GM19324 (cell line): ENCODE data around the gene DUSP22.
"Not testable (repeated sequence)": the region's sequence is repeated elsewhere in the genome, so short reads cannot be mapped to it uniquely, and the experiment has no call there.

Source experiments
- ATAC-seq: cut with Tn5 transposase; IDR thresholded peaks from one replicate; pipeline ENCODE4 v1.9.1; 2021; ENCODE audit warnings: mild to moderate bottlenecking, moderate library complexity; ENCODE audit not compliant: unreplicated experiment, low FRiP score

Gene DUSP22

DNA sequence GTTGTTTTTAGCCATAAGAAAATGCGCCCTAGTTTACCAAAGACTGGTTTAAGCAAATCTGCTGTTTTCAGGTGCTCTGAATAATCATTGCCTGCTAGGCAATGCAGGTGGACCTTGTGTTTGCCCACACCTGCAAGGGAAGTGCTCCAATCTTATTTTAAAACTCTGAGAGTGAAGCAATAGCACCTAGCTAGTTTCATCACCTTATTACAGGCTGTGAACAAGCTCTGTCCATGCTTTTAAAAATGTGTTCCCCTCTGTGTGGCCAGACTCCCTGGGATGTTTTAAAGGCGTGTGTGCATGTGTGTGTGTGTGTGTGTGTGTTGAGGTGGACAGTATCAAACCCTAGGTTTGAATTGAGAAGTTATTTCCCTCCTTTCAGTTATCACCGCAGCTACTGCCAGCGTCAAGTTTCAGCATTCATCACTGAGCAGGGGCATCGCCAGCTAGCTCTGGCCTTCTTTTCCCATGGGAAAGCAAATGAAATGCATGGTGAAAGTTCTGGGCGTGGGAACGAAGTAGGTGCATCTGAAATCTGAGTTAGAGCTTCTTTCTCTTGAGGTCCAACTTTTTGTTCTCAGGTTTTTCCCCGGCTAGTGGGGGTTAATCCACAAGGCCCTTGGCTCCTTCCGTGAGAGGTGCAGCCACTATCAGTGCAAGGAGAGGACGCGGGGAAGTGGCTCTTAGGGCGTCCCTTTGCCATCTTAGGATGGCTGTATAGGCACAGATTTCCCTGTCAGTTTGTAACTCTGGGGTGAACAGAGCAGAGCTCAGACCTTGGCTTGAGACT is 30.8 kb downstream of the DUSP22 start:
- ATAC-seq, result peak; percentile 33

DNA sequence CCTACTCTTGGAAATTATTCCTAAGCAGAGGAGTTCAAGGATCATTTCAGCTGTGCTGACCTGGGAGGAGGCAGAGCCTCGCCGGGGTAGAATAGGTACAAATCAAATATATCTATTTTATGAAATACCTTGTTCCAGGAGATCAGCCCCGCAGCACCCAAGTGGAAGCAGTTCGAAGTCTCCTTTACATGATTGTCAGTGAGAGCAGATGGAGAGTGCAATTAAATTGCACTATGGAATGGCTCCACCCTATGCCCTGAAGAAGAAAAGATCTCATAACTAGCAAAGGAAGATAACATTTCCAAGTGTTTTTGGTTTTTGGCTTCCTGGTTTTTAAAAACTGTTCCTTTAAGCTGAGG is 31.4 kb downstream of the DUSP22 start:
- ATAC-seq, result no peak

DNA sequence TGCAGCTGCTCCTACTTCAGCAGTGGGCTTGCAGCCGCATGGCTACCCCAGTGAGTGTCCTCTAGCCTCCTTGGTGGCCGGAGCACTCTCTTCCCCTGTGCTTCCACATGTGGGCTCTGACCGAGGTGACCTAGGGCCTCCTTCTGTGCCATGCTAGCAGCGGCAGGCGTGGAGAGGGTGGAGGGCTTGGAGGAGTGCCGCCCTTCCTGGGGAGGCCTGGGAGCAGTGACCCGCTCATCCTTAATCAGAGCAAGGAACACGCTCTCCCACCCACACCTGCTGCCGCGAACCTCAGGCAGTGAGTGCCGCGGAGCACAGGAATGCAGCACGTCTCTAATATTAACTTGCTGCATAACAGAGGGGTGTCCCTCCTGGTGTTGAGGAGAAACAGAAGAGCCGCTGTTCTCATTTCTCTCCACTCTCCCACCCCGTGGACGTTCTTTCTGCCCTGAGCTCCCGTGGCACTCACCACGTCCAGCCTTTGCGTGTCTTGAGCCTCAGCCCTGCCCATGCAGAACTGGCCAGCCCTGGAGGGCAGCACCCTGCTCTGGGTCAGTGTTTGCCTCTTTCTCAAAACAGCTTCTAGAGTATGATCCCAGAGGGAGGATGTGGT is 31.9 kb downstream of the DUSP22 start:
- no peak for ATAC-seq

DNA sequence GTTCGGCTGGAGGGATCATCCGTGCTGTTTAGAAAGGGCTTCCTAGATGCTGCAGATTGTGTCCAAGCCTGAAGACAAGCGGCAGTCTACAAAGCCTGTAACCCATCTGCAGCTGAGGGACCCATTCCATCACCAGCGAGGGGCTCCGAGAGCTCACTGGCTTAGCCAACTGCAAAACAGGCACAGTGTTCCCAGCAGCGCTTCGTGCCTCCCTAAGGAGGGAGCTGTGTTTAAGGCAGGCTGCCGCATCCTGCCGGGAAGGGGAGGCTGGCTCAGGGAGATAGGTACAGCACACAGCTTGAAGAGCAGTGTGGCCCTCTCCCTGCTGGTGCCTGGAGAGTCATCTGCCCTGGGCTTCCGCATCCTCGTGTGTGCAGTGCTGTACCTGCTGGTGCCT is 32.4 kb downstream of the DUSP22 start:
- no peak for ATAC-seq

DNA sequence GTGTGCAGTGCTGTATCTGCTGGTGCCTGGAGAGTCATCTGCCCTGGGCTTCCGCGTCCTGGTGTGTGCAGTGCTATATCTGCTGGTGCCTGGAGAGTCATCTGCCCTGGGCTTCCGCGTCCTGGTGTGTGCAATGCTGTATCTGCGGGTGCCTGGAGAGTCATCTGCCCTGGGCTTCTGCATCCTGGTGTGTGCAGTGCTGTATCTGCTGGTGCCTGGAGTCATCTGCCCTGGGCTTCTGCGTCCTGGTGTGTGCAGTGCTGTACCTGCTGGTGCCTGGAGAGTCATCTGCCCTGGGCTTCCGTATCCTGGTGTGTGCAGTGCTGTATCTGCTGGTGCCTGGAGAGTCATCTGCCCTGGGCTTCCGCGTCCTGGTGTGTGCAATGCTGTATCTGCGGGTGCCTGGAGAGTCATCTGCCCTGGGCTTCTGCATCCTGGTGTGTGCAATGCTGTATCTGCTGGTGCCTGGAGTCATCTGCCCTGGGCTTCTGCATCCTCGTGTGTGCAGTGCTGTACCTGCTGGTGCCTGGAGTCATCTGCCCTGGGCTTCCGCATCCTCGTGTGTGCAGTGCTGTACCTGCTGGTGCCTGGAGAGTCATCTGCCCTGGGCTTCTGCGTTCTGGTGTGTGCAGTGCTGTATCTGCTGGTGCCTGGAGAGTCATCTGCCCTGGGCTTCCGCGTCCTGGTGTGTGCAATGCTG is 33.0 kb downstream of the DUSP22 start:
- ATAC-seq, result not testable (repeated sequence)

DNA sequence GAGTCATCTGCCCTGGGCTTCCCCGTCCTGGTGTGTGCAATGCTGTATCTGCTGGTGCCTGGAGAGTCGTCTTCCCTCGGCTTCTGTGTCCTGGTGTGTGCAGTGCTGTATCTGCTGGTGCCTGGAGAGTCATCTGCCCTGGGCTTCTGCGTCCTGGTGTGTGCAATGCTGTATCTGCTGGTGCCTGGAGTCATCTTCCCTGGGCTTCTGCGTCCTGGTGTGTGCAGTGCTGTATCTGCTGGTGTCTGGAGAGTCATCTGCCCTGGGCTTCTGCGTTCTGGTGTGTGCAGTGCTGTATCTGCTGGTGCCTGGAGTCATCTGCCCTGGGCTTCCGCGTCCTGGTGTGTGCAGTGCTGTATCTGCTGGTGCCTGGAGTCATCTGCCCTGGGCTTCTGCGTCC is 33.8 kb downstream of the DUSP22 start:
- not testable (repeated sequence) for ATAC-seq

DNA sequence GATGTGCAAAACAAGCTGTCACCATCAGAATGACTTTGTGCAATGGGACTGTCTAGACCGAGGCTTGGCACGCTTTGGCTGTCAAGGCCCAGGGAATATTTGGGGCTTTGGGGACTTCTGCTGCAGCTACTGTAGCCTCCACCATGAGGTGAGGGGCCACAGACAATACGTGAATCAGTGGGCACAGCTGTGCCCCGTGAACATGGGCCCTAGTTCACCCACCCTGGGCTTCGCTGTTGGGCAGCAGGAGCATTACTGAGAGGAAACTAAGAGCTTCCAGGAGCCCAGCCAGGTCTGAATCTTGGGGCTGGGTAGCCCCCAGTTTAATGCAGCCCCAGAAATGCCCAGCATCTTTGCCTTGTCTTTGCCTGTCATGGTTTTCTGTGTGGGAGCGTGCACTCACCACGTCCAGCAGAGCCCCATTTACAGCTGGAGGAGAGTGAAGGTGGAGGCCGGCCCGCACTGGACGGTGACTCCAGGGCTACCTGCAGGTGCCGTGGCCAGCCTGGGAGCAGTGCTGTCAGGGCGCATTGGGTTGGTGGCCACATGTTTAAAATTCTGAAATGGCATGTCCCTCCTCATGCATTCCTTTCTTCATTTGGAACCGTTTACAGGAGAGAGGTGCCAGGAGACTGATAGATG is 34.7 kb downstream of the DUSP22 start:
- ATAC-seq, result no peak

DNA sequence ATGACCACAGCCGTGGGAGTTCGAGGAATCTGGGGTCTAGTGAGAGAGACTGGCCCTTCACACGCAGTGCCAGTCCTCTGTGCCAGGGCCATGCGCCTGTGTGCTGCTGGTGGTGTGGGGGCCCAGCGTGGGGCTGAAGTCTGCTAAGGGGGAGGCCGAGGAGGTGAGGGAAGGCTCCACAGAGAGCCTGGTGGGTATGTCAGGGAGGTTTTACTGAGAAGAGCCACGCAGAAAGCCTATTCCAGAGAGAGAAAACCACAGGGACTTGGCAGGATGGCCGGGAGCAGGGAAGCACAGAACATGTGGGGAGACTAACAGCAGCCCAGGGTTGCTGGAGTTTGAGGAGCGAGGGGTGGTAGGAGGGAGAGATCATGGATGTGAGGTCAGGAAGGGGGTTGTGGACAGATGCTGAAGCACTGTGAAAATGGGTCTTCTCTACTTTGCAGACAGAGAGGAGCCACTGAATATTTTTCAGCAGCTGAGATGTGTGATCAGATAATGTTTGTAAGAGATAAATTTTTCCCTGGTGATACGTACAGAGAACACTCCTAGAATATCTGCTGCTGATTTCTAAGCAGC is 35.3 kb downstream of the DUSP22 start:
- ATAC-seq, result peak; percentile 0

DNA sequence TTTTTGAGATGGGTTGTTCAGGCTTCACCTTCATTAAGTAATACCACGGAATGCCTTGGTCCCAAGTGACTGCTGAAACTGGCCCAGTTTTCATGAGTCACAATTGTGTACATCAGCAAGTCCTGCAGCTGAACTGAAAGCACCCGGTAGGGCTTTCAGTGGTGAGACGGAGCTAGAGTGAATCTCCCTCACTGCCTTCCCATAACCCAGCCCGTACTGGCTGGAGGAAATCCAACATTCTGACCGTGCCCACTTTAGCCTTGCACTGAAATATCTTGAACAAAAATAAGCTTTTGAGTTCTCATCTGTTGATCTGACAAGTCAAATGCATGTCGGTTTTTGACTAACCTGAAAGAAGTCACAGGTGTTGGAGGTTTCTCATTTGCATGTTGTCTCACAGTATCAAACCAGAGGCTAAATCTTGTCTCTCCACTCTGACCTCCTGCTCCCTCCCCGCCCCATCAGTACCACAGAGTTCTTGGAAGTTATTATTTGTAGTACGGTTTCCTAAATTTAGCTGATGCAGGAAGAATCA is 35.9 kb downstream of the DUSP22 start:
- peak; percentile 73 for ATAC-seq

DNA sequence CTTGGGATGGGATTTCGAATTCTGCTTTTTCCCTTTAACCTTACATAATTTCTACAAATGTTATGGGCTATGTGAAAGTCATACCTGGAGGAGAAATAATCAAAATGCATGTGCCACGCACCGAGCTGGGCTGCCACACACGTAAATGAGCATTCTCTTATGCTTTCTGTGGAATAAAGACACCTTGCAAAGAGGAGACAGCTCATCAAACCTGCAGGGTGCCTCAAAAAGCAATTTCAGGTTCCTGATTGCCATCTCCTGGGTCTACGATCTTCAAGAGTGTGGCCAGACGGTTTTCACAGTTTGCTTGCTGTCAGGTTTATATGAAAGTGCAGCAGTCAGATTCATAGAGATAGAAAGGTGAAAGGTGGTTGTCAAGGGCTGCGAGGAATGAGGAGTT is 36.6 kb downstream of the DUSP22 start:
- no peak for ATAC-seq

DNA sequence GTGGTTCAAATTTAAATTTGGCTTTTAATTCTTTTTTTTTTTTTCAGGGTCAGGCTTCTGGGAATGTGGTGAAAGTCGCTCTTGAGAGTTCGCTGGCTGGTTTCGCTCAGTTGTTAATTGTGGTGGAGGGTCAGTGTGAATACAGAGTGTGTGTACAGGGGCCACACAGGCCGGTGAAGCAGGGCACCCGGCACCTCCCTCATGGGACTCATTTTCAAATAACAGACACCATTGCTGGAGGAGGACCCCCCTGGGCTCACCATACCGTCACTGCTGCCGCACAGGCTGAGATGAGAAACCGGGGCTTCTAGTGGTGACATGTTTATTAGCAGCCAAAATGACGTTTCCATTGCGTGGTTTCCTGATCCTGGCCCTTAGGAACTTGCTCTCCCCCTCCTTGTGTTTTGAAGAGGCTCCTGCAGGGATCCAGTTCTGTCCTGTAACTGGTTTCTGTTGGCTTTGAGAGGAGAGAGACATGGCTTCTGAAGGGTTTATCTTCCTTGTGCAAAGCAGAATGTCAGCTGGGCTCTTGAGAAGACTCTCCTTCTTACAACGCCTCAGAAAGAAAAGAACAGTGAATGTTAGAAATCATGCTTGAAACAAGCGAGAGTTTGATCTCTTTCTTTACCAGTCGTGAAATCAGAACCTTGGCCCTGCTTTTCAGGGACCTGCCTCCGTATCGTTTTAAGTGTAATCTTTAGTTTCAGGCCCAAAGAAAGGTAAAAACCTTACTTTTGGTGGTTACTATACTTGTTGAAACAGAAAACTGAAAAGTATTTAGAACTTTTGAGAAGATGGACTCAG is 37.8 kb downstream of the DUSP22 start:
- ATAC-seq, result no peak

DNA sequence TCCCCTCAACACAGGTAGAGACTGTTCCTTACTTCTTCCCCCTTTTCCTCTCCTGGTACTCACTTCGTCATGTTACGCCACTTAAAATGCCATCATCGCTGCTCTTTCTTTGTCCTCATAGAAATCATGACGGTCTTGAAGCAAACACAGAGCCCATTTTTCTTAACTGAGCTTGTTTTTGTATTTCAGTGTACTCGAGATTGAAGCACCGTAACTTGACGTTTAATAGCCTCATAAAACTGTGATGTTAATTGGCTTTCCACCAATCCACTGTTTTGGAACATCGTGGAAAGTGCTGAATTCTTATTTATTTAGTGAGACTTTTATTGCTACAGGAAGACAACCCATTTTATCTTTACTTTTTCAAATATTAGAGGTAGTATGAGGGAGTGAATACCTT is 38.7 kb downstream of the DUSP22 start:
- no peak for ATAC-seq

DNA sequence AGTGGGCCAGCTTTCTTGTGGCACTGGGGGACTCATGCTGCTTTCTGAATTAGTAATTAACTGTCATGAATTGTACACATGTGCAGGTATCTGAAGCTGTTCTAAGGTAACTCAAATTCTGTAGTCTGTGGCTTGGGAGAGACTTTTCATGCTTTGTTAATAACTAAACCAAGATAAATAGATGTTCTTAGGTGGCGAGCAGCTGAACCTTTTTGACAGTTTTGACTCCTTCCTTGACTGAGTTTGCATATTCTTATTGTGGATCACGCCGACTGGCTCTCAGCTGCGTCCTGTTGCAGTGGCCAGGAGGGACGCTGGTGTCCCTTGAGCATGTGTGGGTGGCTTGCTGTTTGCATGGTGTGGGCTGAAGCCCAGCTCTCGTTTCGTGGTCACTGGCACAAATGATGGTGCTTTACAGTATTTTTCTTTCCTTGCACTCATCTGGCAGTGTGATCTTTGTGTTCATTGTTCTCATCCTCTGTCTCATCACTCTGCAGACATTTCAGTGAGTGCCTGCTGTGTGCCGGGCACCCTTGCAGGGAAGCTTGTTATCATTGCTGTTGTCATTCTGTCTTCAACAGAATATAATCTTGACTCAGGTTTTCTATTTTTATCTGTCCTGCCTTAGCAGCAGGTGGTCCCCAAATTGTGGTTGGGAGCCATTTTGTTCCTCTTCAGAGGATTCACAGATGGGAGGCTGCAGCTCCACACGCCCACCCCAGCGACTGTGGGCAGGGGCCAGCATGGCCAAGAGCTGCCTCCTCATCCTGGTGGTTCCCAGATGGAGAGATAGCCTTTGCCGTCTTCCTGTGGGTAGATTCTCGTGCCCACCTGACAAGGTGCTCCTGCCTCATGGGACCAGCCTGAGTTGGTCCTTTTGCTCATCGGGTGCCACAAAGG is 39.6 kb downstream of the DUSP22 start:
- peak; percentile 46 for ATAC-seq

DNA sequence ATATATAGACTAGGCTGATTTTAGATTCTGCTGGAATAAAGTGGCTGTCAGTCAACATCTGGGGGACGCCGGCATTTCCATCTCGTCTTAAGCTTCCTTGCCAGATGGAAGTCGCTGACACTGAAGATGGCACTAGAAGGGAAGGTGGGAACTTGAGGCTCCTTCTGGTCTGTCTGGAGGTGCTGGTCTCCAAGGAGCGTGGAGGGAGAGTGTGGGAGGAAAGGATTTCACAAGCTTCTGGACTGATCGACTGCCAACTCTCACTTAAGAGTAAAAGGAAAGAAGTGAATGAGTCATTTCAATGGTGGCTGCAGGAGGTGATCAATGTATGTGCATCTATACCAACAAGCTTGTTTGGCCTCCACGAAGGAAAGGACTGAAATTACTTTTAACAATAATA is 40.4 kb downstream of the DUSP22 start:
- ATAC-seq, result no peak

DNA sequence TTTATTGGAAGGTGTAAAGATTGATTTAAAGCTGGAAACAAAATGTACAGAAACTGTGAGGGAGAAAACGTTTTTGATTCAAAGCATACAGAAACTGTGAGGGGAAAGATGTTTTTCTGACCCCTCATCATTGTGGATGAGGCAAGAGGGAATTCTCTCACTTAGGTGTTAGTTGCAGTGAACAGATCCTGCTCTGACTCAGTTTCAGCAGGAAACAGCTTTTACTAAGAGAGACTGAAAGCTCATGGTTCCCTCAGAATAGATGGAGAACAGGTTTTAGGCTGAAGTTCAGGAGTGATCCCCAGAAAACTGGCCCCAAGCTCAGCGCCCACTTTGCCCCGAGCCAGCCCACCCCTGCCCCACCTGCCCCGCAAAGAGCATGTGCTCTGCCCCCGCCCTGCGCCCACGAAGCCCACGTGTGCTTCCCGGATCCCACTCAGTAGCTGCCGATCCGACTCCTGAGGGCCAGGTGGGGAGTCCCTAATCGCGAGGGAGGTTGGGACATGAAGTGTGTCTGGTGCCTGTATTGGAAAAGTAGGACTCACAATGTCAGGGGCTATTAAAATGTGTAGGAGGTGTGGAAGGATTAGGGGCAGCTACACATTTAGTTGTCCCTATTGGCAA is 41.2 kb downstream of the DUSP22 start:
- no peak for ATAC-seq

DNA sequence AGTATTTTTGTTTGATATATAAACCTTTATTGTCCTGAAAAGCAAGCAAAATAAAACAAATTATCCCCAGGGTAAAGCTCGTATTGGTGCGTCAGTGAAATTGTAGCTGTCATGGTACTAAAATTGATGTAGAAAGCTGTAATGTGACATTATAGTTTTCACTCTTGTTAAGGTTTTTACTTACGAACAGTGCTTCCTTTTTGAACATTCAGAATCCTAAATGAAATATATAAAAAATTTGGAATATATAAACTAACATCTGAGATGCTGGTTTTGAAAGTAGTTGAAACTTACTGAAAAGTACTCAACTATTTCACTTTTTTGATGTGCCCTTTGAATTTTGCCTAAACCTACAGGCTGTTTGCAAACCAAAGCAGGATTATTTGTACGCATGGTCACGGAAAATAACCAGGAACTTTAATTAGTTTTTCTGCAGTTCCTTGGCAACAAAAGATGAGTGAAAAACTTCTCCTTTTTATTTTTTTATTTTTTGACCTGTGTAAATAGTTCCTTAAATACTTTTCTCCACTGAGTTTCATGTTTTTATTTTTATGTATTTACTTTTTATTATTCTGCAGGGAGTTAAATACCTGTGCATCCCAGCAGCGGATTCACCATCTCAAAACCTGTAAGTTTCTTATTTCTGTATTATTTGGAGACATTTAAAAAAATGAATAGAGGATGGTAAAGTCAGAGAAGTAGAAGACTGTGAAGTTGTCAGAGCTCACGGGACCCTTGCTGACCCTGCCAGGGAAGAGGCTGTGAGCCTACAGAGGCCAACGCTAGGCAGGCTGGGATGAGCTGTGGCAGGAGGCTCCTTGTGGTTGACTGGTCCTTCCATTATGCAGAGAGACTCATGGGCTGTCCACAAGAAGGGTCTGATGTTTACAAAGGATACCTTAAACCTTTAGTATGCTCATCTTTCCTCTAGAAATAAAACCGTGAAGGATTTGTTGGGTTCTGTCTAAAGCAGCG is 42.5 kb downstream of the DUSP22 start:
- no peak for ATAC-seq

DNA sequence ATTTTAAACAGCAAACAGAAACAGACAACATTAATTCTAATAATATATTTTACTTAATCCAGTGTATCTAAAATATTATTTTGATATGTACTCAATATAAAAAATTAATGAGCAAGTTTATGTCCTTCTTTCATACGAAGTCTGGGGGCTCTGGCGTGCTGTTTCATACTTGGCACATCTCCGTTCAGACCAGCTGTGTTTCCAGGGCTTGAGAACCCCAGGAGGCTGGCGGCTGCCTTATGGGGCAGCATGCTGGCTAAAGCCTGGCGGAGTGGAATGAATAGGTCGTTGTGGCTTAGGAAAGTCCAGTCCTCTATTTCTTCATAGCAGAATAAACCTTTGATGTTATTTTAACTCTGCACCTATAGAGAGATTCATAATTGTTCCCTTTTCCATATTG is 43.3 kb downstream of the DUSP22 start:
- ATAC-seq, result no peak
